SU-DHL-6 (cell line): ENCODE results near the gene CALHM2.

Experiments used
- CTCF ChIP-seq: fragments of 200-600 bp; sonication (generic); IDR thresholded peaks from one replicate; pipeline ENCODE4 v1.5.1; 2017; ENCODE audit warnings: antibody characterized with exemption, mild to moderate bottlenecking, low read length, moderate library complexity; ENCODE audit not compliant: insufficient read depth, poor library complexity, severe bottlenecking
- EZH2phosphoT487 ChIP-seq: fragments of 200-600 bp; sonication (generic), shearing (Covaris generic); conservative IDR thresholded peaks from 2 replicates; pipeline ENCODE4 v1.6.1; 2018; ENCODE audit warnings: mild to moderate bottlenecking, antibody characterized with exemption, low read length, moderate library complexity, mixed read lengths

GRCh38 chr10:103467406-103467805, 15.2 kb upstream of the CALHM2 start:
- TF ChIP-seq CTCF: no peak
- no peak for TF ChIP-seq EZH2phosphoT487
